PFSK-1 (cell line): ENCODE results near the gene MT1G.

Experiments used
- FOXP2 ChIP-seq: optimal IDR thresholded peaks from 2 replicates; pipeline ENCODE3; 2011; ENCODE audit warnings: borderline replicate concordance, control low read depth, inconsistent platforms; ENCODE audit not compliant: insufficient read depth; ENCODE audit errors: extremely low read length, extremely low read depth
- POLR2AphosphoS5 ChIP-seq: IDR thresholded peaks from 2 replicates; pipeline ENCODE4 v1.6.1; 2012; ENCODE audit warnings: low read depth, mild to moderate bottlenecking, control low read depth, low read length, moderate library complexity
- SIN3A ChIP-seq: IDR thresholded peaks from 2 replicates; pipeline ENCODE4 v1.6.1; 2012; ENCODE audit warnings: mild to moderate bottlenecking, low read length, moderate library complexity, borderline replicate concordance; ENCODE audit not compliant: insufficient read depth
- TAF1 ChIP-seq: IDR thresholded peaks from 2 replicates; pipeline ENCODE4 v1.6.1; 2012; ENCODE audit warnings: low read length, control low read depth, borderline replicate concordance; ENCODE audit not compliant: insufficient read depth
- TF ChIP-seq, protein P1 (sequence below), 2 experiments: IDR thresholded peaks; 2 replicates each; pipeline versions ENCODE4 v1.6.1 to v1.8.0; 2011 to 2012; ENCODE audit warnings: low read depth in 2 of 2, low read length in 2 of 2, control low read depth in 1 of 2, inconsistent platforms in 1 of 2, mild to moderate bottlenecking in 1 of 2, moderate library complexity in 1 of 2; ENCODE audit not compliant: insufficient read depth in 1 of 2

DNA sequence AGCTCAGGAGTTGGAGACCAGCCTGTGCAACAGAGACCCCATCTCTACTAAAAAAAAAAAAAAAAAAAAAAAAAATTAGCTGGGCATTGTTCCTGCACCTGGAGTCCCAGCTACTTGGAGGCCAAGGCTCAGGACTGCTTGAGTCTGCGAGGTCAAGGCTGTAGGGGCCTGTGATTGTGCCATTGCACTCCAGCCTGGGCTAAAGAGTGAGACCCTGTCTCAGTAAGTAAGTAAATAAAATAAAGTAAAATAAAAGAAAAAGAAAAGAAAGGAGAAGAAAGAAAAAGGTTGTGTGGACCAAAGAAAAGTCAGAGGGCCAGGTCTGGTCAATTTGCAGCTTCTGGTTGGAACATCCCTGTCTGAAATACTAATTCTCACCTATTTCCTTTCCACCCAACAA, 32.8 kb upstream of the MT1G start:
- TF ChIP-seq SIN3A = no peak
- TF ChIP-seq, protein P1, sequence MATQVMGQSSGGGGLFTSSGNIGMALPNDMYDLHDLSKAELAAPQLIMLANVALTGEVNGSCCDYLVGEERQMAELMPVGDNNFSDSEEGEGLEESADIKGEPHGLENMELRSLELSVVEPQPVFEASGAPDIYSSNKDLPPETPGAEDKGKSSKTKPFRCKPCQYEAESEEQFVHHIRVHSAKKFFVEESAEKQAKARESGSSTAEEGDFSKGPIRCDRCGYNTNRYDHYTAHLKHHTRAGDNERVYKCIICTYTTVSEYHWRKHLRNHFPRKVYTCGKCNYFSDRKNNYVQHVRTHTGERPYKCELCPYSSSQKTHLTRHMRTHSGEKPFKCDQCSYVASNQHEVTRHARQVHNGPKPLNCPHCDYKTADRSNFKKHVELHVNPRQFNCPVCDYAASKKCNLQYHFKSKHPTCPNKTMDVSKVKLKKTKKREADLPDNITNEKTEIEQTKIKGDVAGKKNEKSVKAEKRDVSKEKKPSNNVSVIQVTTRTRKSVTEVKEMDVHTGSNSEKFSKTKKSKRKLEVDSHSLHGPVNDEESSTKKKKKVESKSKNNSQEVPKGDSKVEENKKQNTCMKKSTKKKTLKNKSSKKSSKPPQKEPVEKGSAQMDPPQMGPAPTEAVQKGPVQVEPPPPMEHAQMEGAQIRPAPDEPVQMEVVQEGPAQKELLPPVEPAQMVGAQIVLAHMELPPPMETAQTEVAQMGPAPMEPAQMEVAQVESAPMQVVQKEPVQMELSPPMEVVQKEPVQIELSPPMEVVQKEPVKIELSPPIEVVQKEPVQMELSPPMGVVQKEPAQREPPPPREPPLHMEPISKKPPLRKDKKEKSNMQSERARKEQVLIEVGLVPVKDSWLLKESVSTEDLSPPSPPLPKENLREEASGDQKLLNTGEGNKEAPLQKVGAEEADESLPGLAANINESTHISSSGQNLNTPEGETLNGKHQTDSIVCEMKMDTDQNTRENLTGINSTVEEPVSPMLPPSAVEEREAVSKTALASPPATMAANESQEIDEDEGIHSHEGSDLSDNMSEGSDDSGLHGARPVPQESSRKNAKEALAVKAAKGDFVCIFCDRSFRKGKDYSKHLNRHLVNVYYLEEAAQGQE (IDR thresholded peaks at IDR 0.05; ENCODE audit: insufficient read depth in 1 of 2, low read depth in 2 of 2, low read length in 2 of 2) = no peak
- no peak for TF ChIP-seq TAF1
- no peak for TF ChIP-seq POLR2AphosphoS5
- no peak for TF ChIP-seq FOXP2
